Measurements from ENCODE around the gene GIPR.

GRCh38 chr19:45640849-45641273 lies 27.2 kb upstream of the GIPR start:
- TF ChIP-seq CTCF (conservative IDR thresholded peaks at IDR 0.05 in 1 of 2, IDR thresholded peaks at IDR 0.05 in 1 of 2; ENCODE audit: extremely low read depth in 1 of 2, insufficient read depth in 1 of 2, low read depth in 1 of 2, low read length in 2 of 2) (no peak), EZH2 (IDR thresholded peaks at IDR 0.05; ENCODE audit: borderline replicate concordance, low read length) (no peak)
